Body of pancreas (tissue), 4 donors: Measurements from ENCODE around the gene PHB1. TPM values are rescaled to one million over a fixed set of nuclear protein-coding genes. Genes with fewer than 3 reads are reported as not detected.

ENCODE experiments used
- ATAC-seq: fragments of 150-250 bp; one replicate; pipeline ENCODE4 v1.9.1; 2016
- DNase-seq, 4 donors: peaks; one replicate each; pipeline ENCODE4 v3.0.0-alpha.2; 2019
- H3K27ac ChIP-seq, 4 donors: fragments of 200-600 bp; sonication (generic); 1 replicate in 3 of 4; 2 replicates in 1 of 4; pipeline versions ENCODE4 v1.5.1 to v1.6.1; 2016 to 2019; ENCODE audit warnings: mild to moderate bottlenecking in 1 of 4, mixed read lengths in 1 of 4, moderate library complexity in 1 of 4
- H3K27me3 ChIP-seq, 2 donors: fragments of 200-600 bp; sonication (generic); one replicate each; pipeline ENCODE4 v1.6.0; 2016; ENCODE audit warnings: mild to moderate bottlenecking in 1 of 2
- H3K36me3 ChIP-seq, 2 donors: fragments of 200-600 bp; sonication (generic); replicated peaks in 1 of 2; 2 replicates each; pipeline ENCODE4 v1.5.1; 2016; ENCODE audit warnings: low read depth in 2 of 2; ENCODE audit not compliant: insufficient read depth in 1 of 2
- H3K4me1 ChIP-seq: fragments of 200-600 bp; sonication (generic); one replicate; pipeline ENCODE4 v1.6.0; 2016
- H3K4me3 ChIP-seq, 2 donors: fragments of 200-600 bp; sonication (generic); 1 replicate in 1 of 2; 2 replicates in 1 of 2; pipeline ENCODE4 v1.5.1; 2016 to 2019
- H3K9me3 ChIP-seq, 3 donors: fragments of 200-600 bp; sonication (generic); 1 replicate in 2 of 3; 2 replicates in 1 of 3; pipeline ENCODE4 v1.5.1; 2016
- CTCF ChIP-seq, 7 experiments: fragments of 450-650 bp in 4 of 7; fragments of 200-600 bp in 3 of 7; sonication (generic) in 3 of 7; IDR thresholded peaks; one replicate each; pipeline ENCODE4 v1.5.1; 2016 to 2019; ENCODE audit warnings: antibody characterized with exemption in 7 of 7
- POLR2A ChIP-seq, 3 donors: fragments of 450-650 bp; IDR thresholded peaks; one replicate each; pipeline ENCODE4 v1.6.1; 2016; ENCODE audit warnings: antibody characterized with exemption in 3 of 3, mild to moderate bottlenecking in 2 of 3
- WGBS, 2 donors: methylation state at CpG; one replicate each; pipeline ENCODE4 v1.1.5; 2017; 5-methylcytosine and 5-hydroxymethylcytosine counted together
- intact Hi-C: fragments of 100-400 bp; cut with DNase I; formaldehyde crosslinking; loops from one replicate; pipeline ENCODE4 v1.15.1; 2023
- total RNA-seq, 2 donors: library from RNA; depleted of rRNA; stranded (reverse); fragments of >200 nt; gene quantifications; one replicate each; pipeline ENCODE4 v1.1.0, GENCODE V29; 2016

PHB1 gene
- total RNA-seq, 2 donors from 2014 or later, result 37.1 to 38.6 TPM

- no peak for TF ChIP-seq CTCF (IDR thresholded peaks at IDR 0.05)
- TF ChIP-seq POLR2A (IDR thresholded peaks at IDR 0.05), result no peak
- Histone ChIP-seq H3K9me3 (no peaks in the 10 kb centered on the region), H3K36me3 (no peaks in the 10 kb centered on the region), H3K27me3 (no peaks in the 10 kb centered on the region), H3K27ac (no peak overlapping the region), H3K4me3 (no peak overlapping the region), H3K4me1 (no peaks in the 10 kb centered on the region)
- 76 to 82% methylated on average over 8 of the region's 8 CpGs for WGBS, 2 donors
- intact Hi-C loops, result no loop called here
- no peak for DNase-seq
- no peak for ATAC-seq
Observed at GRCh38 chr17:49388692-49389513, 25.8 kb downstream of the PHB1 start.

- no peaks in the 10 kb centered on the region for H3K36me3 ChIP-seq
- 77 to 88% methylated on average over 6 of the region's 6 CpGs for WGBS, 2 donors
Observed at GRCh38 chr17:49388290-49388640, 26.4 kb downstream of the PHB1 start.

GRCh38 chr17:49387498-49388289, 27.0 kb downstream of the PHB1 start:
- ATAC-seq, result no peak
- no peak overlapping the region for H3K27ac ChIP-seq

More at GRCh38 chr17:49388290-49388640, 26.4 kb downstream of the PHB1 start:
- H3K9me3 ChIP-seq, result no peaks in the 10 kb centered on the region
- intact Hi-C loops, result no loop called here
- H3K27me3 ChIP-seq, result no peaks in the 10 kb centered on the region
- no peak overlapping the region for H3K27ac ChIP-seq
- no peak overlapping the region for H3K4me3 ChIP-seq
- ATAC-seq, result no peak
- DNase-seq, result no peak
- TF ChIP-seq CTCF (IDR thresholded peaks at IDR 0.05) (no peak), POLR2A (IDR thresholded peaks at IDR 0.05) (no peak)
- H3K4me1 ChIP-seq, result no peaks in the 10 kb centered on the region

GRCh38 chr17:49386373-49386772, 28.3 kb downstream of the PHB1 start:
- no peak for ATAC-seq

More at GRCh38 chr17:49387498-49388289, 27.0 kb downstream of the PHB1 start:
- 62 to 74% methylated on average over 10 to 11 of the region's 11 CpGs for WGBS, 2 donors
- no peaks in the 10 kb centered on the region for H3K27me3 ChIP-seq
- H3K9me3 ChIP-seq, result no peaks in the 10 kb centered on the region
- no peaks in the 10 kb centered on the region for H3K4me1 ChIP-seq
- no peaks in the 10 kb centered on the region for H3K36me3 ChIP-seq
- intact Hi-C loops, result no loop called here
- TF ChIP-seq CTCF (IDR thresholded peaks at IDR 0.05) (no peak), POLR2A (IDR thresholded peaks at IDR 0.05) (no peak)
- DNase-seq, result no peak
- no peak overlapping the region for H3K4me3 ChIP-seq

More at GRCh38 chr17:49386373-49386772, 28.3 kb downstream of the PHB1 start:
- TF ChIP-seq POLR2A (IDR thresholded peaks at IDR 0.05), result no peak
- TF ChIP-seq CTCF (IDR thresholded peaks at IDR 0.05), result no peak
- no peaks in the 10 kb centered on the region for H3K9me3 ChIP-seq
- H3K27ac ChIP-seq, result no peak overlapping the region
- WGBS, 2 donors, result 89 to 93% methylated on average over 10 of the region's 10 CpGs
- H3K36me3 ChIP-seq, result no peaks in the 10 kb centered on the region
- no peak for DNase-seq
- H3K4me1 ChIP-seq, result peaks cover under 1% of the 10 kb centered on the region
- H3K27me3 ChIP-seq, result no peaks in the 10 kb centered on the region
- intact Hi-C loops, result no loop called here
- no peak overlapping the region for H3K4me3 ChIP-seq
